ENCODE results near the gene RSPH9. TPM values are rescaled to one million over a fixed set of nuclear protein-coding genes. Genes with fewer than 3 reads are reported as not detected.
A peak's percentile ranks its signal among the peaks of the same experiment; 100 is the strongest.
"Not testable (repeated sequence)": the region's sequence is repeated elsewhere in the genome, so short reads cannot be mapped to it uniquely, and the experiment has no call there.

RSPH9 gene
- total RNA-seq, 4 donors from 2014 or later: 0.17 to 0.34 TPM; not detected in 2

- no peak for DNase-seq (ENCODE audit: extremely low spot score)
- Histone ChIP-seq H3K4me1 (peaks cover 11 to 16% (median 15%) of the 10 kb centered on the region in 4 donors), H3K27ac (replicated peaks in 1 of 4) (peak overlapping the region in 3 of 4 donors; percentile 42 to 58 (median 53)), H3K27me3 (no peaks in the 10 kb centered on the region), H3K36me3 (peaks cover 15 to 24% (median 22%) of the 10 kb centered on the region in 4 donors), H3K4me3 (peak overlapping the region; percentile 58 to 63 (median 58)), H3K9me3 (no peaks in the 10 kb centered on the region)
- TF ChIP-seq CTCF (IDR thresholded peaks at IDR 0.05) (no peak), POLR2A (IDR thresholded peaks at IDR 0.05; ENCODE audit: low read depth) (no peak), EP300 (IDR thresholded peaks at IDR 0.05) (no peak), POLR2AphosphoS5 (IDR thresholded peaks at IDR 0.05) (no peak)
- intact Hi-C loops (cut with DNase I): no loop called here
- 21% methylated on average over 9 of the region's 9 CpGs for WGBS
Observed at GRCh38 chr6:43645613-43645964, 753 bp downstream of the RSPH9 start.

GRCh38 chr6:43647613-43648012 is 2.8 kb downstream of the RSPH9 start:
- 98% methylated on average over 3 of the region's 3 CpGs for WGBS
- no peak overlapping the region for H3K27ac ChIP-seq (replicated peaks in 1 of 4)
- H3K4me3 ChIP-seq: no peak overlapping the region
- H3K36me3 ChIP-seq: peaks cover 0 to 4% (median 4%) of the 10 kb centered on the region in 4 donors
- TF ChIP-seq EP300 (IDR thresholded peaks at IDR 0.05) (no peak), POLR2A (IDR thresholded peaks at IDR 0.05; ENCODE audit: low read depth) (no peak), CTCF (IDR thresholded peaks at IDR 0.05) (no peak)
- intact Hi-C loops (cut with DNase I): no loop called here
- H3K27me3 ChIP-seq: no peaks in the 10 kb centered on the region
- H3K4me1 ChIP-seq: peaks cover 7 to 15% (median 15%) of the 10 kb centered on the region in 4 donors
- no peak for DNase-seq (ENCODE audit: extremely low spot score)
- no peaks in the 10 kb centered on the region for H3K9me3 ChIP-seq

GRCh38 chr6:43648248-43648647 is 3.4 kb downstream of the RSPH9 start:
- WGBS: 100% methylated on average over 2 of the region's 2 CpGs
- H3K9me3 ChIP-seq: no peaks in the 10 kb centered on the region
- peaks cover 7 to 15% (median 15%) of the 10 kb centered on the region in 4 donors for H3K4me1 ChIP-seq
- H3K36me3 ChIP-seq: no peaks in the 10 kb centered on the region
- no peaks in the 10 kb centered on the region for H3K27me3 ChIP-seq
- DNase-seq (ENCODE audit: extremely low spot score): no peak
- no peak for TF ChIP-seq POLR2A (IDR thresholded peaks at IDR 0.05; ENCODE audit: low read depth)
- TF ChIP-seq CTCF (IDR thresholded peaks at IDR 0.05): no peak
- TF ChIP-seq EP300 (IDR thresholded peaks at IDR 0.05): no peak
- TF ChIP-seq POLR2AphosphoS5 (IDR thresholded peaks at IDR 0.05): no peak
- intact Hi-C loops (cut with DNase I): no loop called here
- no peak overlapping the region for H3K27ac ChIP-seq (replicated peaks in 1 of 4)
- H3K4me3 ChIP-seq: no peak overlapping the region

GRCh38 chr6:43652822-43653221 is 8.0 kb downstream of the RSPH9 start:
- DNase-seq (ENCODE audit: extremely low spot score); H3K4me1 ChIP-seq; H3K9me3 ChIP-seq; intact Hi-C loops (cut with DNase I); H3K27ac ChIP-seq (replicated peaks in 1 of 4); H3K36me3 ChIP-seq; H3K27me3 ChIP-seq; H3K4me3 ChIP-seq: not testable (repeated sequence)
- WGBS: 100% methylated on average over 2 of the region's 2 CpGs

GRCh38 chr6:43657221-43657802 is 12.5 kb downstream of the RSPH9 start:
- H3K27ac ChIP-seq (replicated peaks in 1 of 4): no peak overlapping the region
- H3K36me3 ChIP-seq: peaks cover 0 to 7% (median 0%) of the 10 kb centered on the region in 4 donors
- H3K27me3 ChIP-seq: no peaks in the 10 kb centered on the region
- no peak overlapping the region for H3K4me3 ChIP-seq
- 97% methylated on average over 3 of the region's 3 CpGs for WGBS
- no peaks in the 10 kb centered on the region for H3K4me1 ChIP-seq
- intact Hi-C loops (cut with DNase I): no loop called here
- TF ChIP-seq CTCF (IDR thresholded peaks at IDR 0.05) (no peak), POLR2AphosphoS5 (IDR thresholded peaks at IDR 0.05) (no peak), EP300 (IDR thresholded peaks at IDR 0.05) (no peak), POLR2A (IDR thresholded peaks at IDR 0.05; ENCODE audit: low read depth) (no peak)
- H3K9me3 ChIP-seq: no peaks in the 10 kb centered on the region
- DNase-seq (ENCODE audit: extremely low spot score): no peak

All from esophagus muscularis mucosa (tissue), 4 donors.